Mesenchymal stem cell (in vitro differentiated cells and primary cell): ENCODE data around the gene SLC14A1.

Experiments
- DNase-seq: peaks from one replicate; pipeline ENCODE4 v3.0.0-alpha.2; 2013
- H2AFZ ChIP-seq: one replicate; pipeline ENCODE4 v1.6.1; 2013; ENCODE audit warnings: low read depth, mild to moderate bottlenecking, control low read depth, inconsistent platforms, low read length, moderate library complexity
- H2AK5ac ChIP-seq: 2 replicates; pipeline ENCODE4 v1.6.1; 2013; ENCODE audit warnings: low read length, moderate library complexity, mild to moderate bottlenecking, inconsistent platforms; ENCODE audit not compliant: severe bottlenecking
- H2BK120ac ChIP-seq: one replicate; pipeline ENCODE4 v1.6.1; 2013; ENCODE audit warnings: low read depth, mild to moderate bottlenecking, inconsistent platforms, low read length, moderate library complexity
- H2BK12ac ChIP-seq, 2 experiments: one replicate each; pipeline ENCODE4 v1.6.1; 2013; ENCODE audit warnings: inconsistent platforms in 2 of 2, low read length in 2 of 2, mild to moderate bottlenecking in 2 of 2, moderate library complexity in 2 of 2, control low read depth in 1 of 2
- H2BK15ac ChIP-seq: one replicate; pipeline ENCODE4 v1.6.1; 2013; ENCODE audit warnings: mild to moderate bottlenecking, low read depth, inconsistent platforms; ENCODE audit not compliant: poor library complexity, severe bottlenecking
- H2BK5ac ChIP-seq: 2 replicates; pipeline ENCODE4 v1.6.1; 2013; ENCODE audit warnings: low read depth, mild to moderate bottlenecking, low read length, control low read depth, inconsistent platforms; ENCODE audit not compliant: poor library complexity, severe bottlenecking
- H3K14ac ChIP-seq, 2 experiments: one replicate each; pipeline ENCODE4 v1.6.1; 2013; ENCODE audit warnings: inconsistent platforms in 2 of 2, low read length in 2 of 2, control low read depth in 1 of 2, mild to moderate bottlenecking in 1 of 2, moderate library complexity in 1 of 2
- H3K18ac ChIP-seq, 2 experiments: one replicate each; pipeline ENCODE4 v1.6.1; 2013; ENCODE audit warnings: inconsistent platforms in 2 of 2, low read length in 2 of 2, control low read depth in 1 of 2, low read depth in 1 of 2, mild to moderate bottlenecking in 1 of 2
- H3K23ac ChIP-seq, 2 experiments: one replicate each; pipeline ENCODE4 v1.6.1; 2013; ENCODE audit warnings: inconsistent platforms in 2 of 2, low read length in 2 of 2, mild to moderate bottlenecking in 2 of 2, moderate library complexity in 2 of 2, control low read depth in 1 of 2
- H3K27ac ChIP-seq: 2 replicates; pipeline ENCODE4 v1.5.1; 2013; ENCODE audit warnings: mild to moderate bottlenecking, moderate library complexity, low read length, control low read depth, inconsistent platforms; ENCODE audit not compliant: poor library complexity, severe bottlenecking
- H3K27me3 ChIP-seq, 2 experiments: 2 replicates each; pipeline versions ENCODE4 v1.6.1 to v1.7.0; 2013; ENCODE audit warnings: low read length in 2 of 2, mild to moderate bottlenecking in 2 of 2, moderate library complexity in 2 of 2, control low read depth in 1 of 2, inconsistent platforms in 1 of 2; ENCODE audit not compliant: control insufficient read depth in 1 of 2, insufficient read depth in 1 of 2
- H3K36me3 ChIP-seq, 2 experiments: 2 replicates each; pipeline versions ENCODE4 v1.6.1 to v1.7.0; 2013; ENCODE audit warnings: low read length in 2 of 2, control low read depth in 1 of 2, inconsistent platforms in 1 of 2, low read depth in 1 of 2, mild to moderate bottlenecking in 1 of 2; ENCODE audit not compliant: insufficient read depth in 2 of 2, control insufficient read depth in 1 of 2
- H3K4ac ChIP-seq, 2 experiments: one replicate each; pipeline ENCODE4 v1.6.1; 2013; ENCODE audit warnings: inconsistent platforms in 2 of 2, low read length in 2 of 2, mild to moderate bottlenecking in 2 of 2, moderate library complexity in 2 of 2, control low read depth in 1 of 2, low read depth in 1 of 2
- H3K4me1 ChIP-seq: 2 replicates; pipeline ENCODE4 v1.6.1; 2013; ENCODE audit warnings: low read depth, low read length, control low read depth; ENCODE audit not compliant: control insufficient read depth, insufficient read depth
- H3K4me2 ChIP-seq: 2 replicates; pipeline ENCODE4 v1.6.1; 2013; ENCODE audit warnings: low read length, mild to moderate bottlenecking, inconsistent platforms; ENCODE audit not compliant: poor library complexity, severe bottlenecking
- H3K4me3 ChIP-seq, 2 experiments: 2 replicates each; pipeline versions ENCODE4 v1.5.1 to v1.7.0; 2013; ENCODE audit warnings: low read length in 2 of 2, mild to moderate bottlenecking in 2 of 2, control low read depth in 1 of 2, low read depth in 1 of 2; ENCODE audit not compliant: insufficient read depth in 1 of 2
- H3K79me1 ChIP-seq: replicated peaks from 2 replicates; pipeline ENCODE4 v1.6.1; 2013; ENCODE audit warnings: mild to moderate bottlenecking, control low read depth, low read length, inconsistent platforms; ENCODE audit not compliant: poor library complexity, severe bottlenecking
- H3K9ac ChIP-seq: 2 replicates; pipeline ENCODE4 v1.7.0; 2013; ENCODE audit warnings: mild to moderate bottlenecking, low read length, moderate library complexity
- H3K9me3 ChIP-seq: 2 replicates; pipeline ENCODE4 v1.7.0; 2013; ENCODE audit warnings: mild to moderate bottlenecking, low read length; ENCODE audit not compliant: control insufficient read depth
- H4K8ac ChIP-seq: one replicate; pipeline ENCODE4 v1.6.1; 2013; ENCODE audit warnings: inconsistent platforms, mild to moderate bottlenecking, low read length, moderate library complexity
- H4K91ac ChIP-seq: one replicate; pipeline ENCODE4 v1.6.1; 2013; ENCODE audit warnings: mild to moderate bottlenecking, low read length, inconsistent platforms
- WGBS: methylation state at CpG from one replicate; pipeline ENCODE4 v1.1.7; 2013; ENCODE audit warnings: mixed read lengths; 5-methylcytosine and 5-hydroxymethylcytosine counted together

The SLC14A1 gene

GRCh38 chr18:45680066-45680690 lies 43.8 kb upstream of the SLC14A1 start:
- no peak overlapping the region for H2AFZ ChIP-seq
- H2BK5ac ChIP-seq, result no peak overlapping the region
- no peak overlapping the region for H2BK12ac ChIP-seq
- no peak overlapping the region for H4K91ac ChIP-seq
- no peak overlapping the region for H3K9ac ChIP-seq
- H3K18ac ChIP-seq, result no peak overlapping the region
- no peak overlapping the region for H2BK15ac ChIP-seq
- H3K4me1 ChIP-seq, result no peaks in the 10 kb centered on the region
- H3K36me3 ChIP-seq, result no peaks in the 10 kb centered on the region
- H3K14ac ChIP-seq, result no peak overlapping the region
- H2AK5ac ChIP-seq, result no peak overlapping the region
- no peaks in the 10 kb centered on the region for H3K9me3 ChIP-seq
- peaks cover 6 to 19% of the 10 kb centered on the region in 2 experiments for H3K27me3 ChIP-seq
- no peak overlapping the region for H3K4ac ChIP-seq
- no peak for DNase-seq
- H3K23ac ChIP-seq, result no peak overlapping the region
- no peak overlapping the region for H3K27ac ChIP-seq
- no peak overlapping the region for H4K8ac ChIP-seq
- no peaks in the 10 kb centered on the region for H3K79me1 ChIP-seq
- no peak overlapping the region for H2BK120ac ChIP-seq
- H3K4me2 ChIP-seq, result no peak overlapping the region
- WGBS, result 98% methylated on average over 5 of the region's 6 CpGs
- no peak overlapping the region for H3K4me3 ChIP-seq

GRCh38 chr18:45682181-45682580 lies 41.8 kb upstream of the SLC14A1 start:
- no peak overlapping the region for H2BK15ac ChIP-seq
- no peak overlapping the region for H2AK5ac ChIP-seq
- H2BK12ac ChIP-seq, result no peak overlapping the region
- H3K79me1 ChIP-seq, result no peaks in the 10 kb centered on the region
- no peak overlapping the region for H2BK5ac ChIP-seq
- H2AFZ ChIP-seq, result no peak overlapping the region
- no peak overlapping the region for H3K4me3 ChIP-seq
- peaks cover 4% of the 10 kb centered on the region for H3K4me1 ChIP-seq
- no peak overlapping the region for H2BK120ac ChIP-seq
- no peak overlapping the region for H4K8ac ChIP-seq
- H3K27me3 ChIP-seq, result peaks cover 6 to 15% of the 10 kb centered on the region in 2 experiments
- no peak overlapping the region for H3K18ac ChIP-seq
- H3K14ac ChIP-seq, result no peak overlapping the region
- no peaks in the 10 kb centered on the region for H3K9me3 ChIP-seq
- no peak overlapping the region for H3K23ac ChIP-seq
- no peak overlapping the region for H3K4ac ChIP-seq
- no peak overlapping the region for H3K9ac ChIP-seq
- no peak overlapping the region for H3K4me2 ChIP-seq
- 63% methylated on average over 8 of the region's 8 CpGs for WGBS
- H4K91ac ChIP-seq, result no peak overlapping the region
- no peak for DNase-seq
- H3K27ac ChIP-seq, result no peak overlapping the region
- H3K36me3 ChIP-seq, result no peaks in the 10 kb centered on the region

- Histone ChIP-seq H2BK12ac (no peak overlapping the region), H3K36me3 (no peaks in the 10 kb centered on the region), H3K4me3 (no peak overlapping the region), H3K4me1 (peaks cover 19% of the 10 kb centered on the region), H3K18ac (no peak overlapping the region), H3K4me2 (no peak overlapping the region), H4K91ac (no peak overlapping the region), H3K9me3 (no peaks in the 10 kb centered on the region), H3K27me3 (peaks cover 6 to 7% of the 10 kb centered on the region in 2 experiments), H4K8ac (no peak overlapping the region), H3K27ac (no peak overlapping the region), H2AFZ (no peak overlapping the region), H2BK120ac (no peak overlapping the region), H3K79me1 (no peaks in the 10 kb centered on the region), H2AK5ac (no peak overlapping the region), H3K9ac (no peak overlapping the region), H3K23ac (no peak overlapping the region), H3K4ac (no peak overlapping the region), H3K14ac (no peak overlapping the region), H2BK15ac (no peak overlapping the region), H2BK5ac (no peak overlapping the region)
- DNase-seq, result no peak
- 87% methylated on average over 3 of the region's 5 CpGs for WGBS
Measured at GRCh38 chr18:45684341-45685115, 39.5 kb upstream of the SLC14A1 start.

- H3K4ac ChIP-seq, result no peak overlapping the region
Measured at GRCh38 chr18:45686891-45687611, 36.9 kb upstream of the SLC14A1 start.

More at GRCh38 chr18:45686891-45687611, 36.9 kb upstream of the SLC14A1 start:
- no peak for DNase-seq
- Histone ChIP-seq H3K36me3 (no peaks in the 10 kb centered on the region), H3K9ac (no peak overlapping the region), H3K14ac (peak overlapping the region in 1 of 2 experiments; percentile 51), H4K91ac (no peak overlapping the region), H3K9me3 (no peaks in the 10 kb centered on the region), H3K27ac (no peak overlapping the region), H2BK120ac (no peak overlapping the region), H3K4me3 (no peak overlapping the region), H3K23ac (peak overlapping the region in 1 of 2 experiments; percentile 16), H3K18ac (peak overlapping the region in 1 of 2 experiments; percentile 44), H2AFZ (no peak overlapping the region), H3K79me1 (no peaks in the 10 kb centered on the region), H3K27me3 (peaks cover 0 to 6% of the 10 kb centered on the region in 2 experiments), H2BK12ac (no peak overlapping the region), H3K4me2 (no peak overlapping the region), H2BK5ac (no peak overlapping the region), H3K4me1 (peaks cover 19% of the 10 kb centered on the region), H2AK5ac (no peak overlapping the region), H4K8ac (no peak overlapping the region), H2BK15ac (no peak overlapping the region)
- WGBS, result 86% methylated on average over 7 of the region's 7 CpGs
